Stimulated activated CD4-positive, alpha-beta T cell treated with anti-CD3 and anti-CD28 coated beads, Interleukin-1b, Interleukin-23, amount 100 ng/mL, for 4 hours (primary cell): ENCODE data around the gene SYT12.

Source experiments
- DNase-seq, 2 donors: peaks; one replicate each; pipeline ENCODE4 v3.0.0-alpha.2; 2020; ENCODE audit warnings: low read depth in 2 of 2

Gene SYT12

DNA sequence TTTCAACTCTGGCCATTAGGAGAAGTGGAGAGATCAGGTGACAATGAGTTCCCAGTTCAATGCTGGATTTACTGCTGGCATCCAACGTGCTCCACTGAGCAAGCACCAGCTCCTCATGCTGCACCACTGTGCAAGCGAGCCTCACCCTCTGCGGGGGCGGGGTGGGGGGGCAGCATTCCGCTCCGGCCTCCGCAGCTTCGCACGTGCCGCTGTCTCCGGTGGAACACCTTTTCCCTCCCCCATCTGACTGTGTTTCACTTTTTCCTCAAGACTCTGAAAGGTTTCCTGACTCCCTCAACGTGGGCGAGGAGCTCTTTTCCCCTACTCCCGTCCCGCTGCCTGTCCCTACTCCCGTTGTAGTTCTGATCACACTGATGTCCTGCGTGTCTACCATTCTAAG is 32.9 kb downstream of the SYT12 start:
- peak in 1 of 2 donors; percentile 18 for DNase-seq

GRCh38 chr11:67056267-67057204 is 33.6 kb downstream of the SYT12 start, which contains the start of gene RHOD:
RHOD (plus strand) TSS chr11:67056847; CDS start chr11:67056903, 56 bp downstream.
- DNase-seq, result peak in 1 of 2 donors; percentile 33

GRCh38 chr11:67057205-67057672 is 34.3 kb downstream of the SYT12 start:
- DNase-seq, result no peak

DNA sequence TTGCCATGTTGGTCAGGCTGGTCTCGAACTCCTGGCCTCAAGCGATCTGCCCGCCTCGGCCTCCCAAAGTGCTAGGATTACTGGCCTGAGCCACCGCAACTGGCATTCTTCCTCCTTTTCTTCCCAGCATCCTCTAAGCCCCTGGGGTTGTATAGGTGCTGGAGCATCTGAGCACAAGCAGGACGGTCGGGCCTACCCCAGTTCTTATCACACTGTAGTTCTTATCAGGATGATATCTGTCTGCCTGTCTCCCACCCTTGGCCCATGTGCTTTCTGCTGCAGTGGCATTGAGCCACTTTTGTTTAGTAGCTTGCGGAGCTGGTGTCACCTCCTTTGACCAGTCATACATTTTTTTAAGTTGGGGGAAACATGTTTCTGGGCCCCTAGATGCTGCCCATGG is 35.6 kb downstream of the SYT12 start:
- no peak for DNase-seq

DNA sequence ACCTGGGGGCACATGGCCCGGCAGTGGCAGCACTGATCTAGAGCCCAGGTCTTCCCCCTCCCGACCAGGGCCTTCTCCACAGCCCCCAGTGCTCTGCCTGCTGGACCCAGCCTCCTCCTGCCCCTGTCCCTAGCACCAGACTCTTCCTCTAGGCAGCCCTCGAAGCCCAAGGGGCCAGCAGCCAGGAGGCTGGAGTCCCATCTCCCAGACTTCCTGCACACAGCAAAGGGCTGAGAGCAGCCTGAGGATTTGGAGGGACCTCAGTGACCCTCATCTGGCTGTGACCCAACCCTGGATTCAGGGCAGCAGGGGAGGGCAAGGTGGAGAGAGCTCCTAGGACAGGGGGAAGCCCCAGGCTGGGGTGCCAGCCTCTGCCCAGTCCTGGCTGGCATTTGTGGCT is 36.7 kb downstream of the SYT12 start:
- DNase-seq, result no peak

DNA sequence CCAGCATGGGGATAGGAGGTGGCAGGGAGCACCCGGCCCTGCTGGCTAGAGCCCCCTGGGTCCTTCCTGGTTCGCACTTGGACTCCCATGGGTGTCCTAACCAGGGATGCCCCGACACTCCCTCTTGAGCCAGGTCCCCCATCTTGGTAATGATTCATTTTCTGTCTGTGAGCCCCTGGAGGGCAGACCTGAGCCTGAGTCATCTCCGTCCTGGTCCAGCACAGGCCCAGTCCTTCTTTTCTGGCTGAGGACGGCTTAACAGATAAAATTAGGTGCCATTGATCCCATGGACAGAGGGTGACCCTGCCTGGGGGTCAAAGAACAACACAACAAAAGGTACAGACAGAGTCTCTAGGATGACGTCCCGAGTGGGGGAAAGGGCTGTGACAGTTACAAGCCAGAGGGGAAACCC is 37.2 kb downstream of the SYT12 start:
- no peak for DNase-seq

DNA sequence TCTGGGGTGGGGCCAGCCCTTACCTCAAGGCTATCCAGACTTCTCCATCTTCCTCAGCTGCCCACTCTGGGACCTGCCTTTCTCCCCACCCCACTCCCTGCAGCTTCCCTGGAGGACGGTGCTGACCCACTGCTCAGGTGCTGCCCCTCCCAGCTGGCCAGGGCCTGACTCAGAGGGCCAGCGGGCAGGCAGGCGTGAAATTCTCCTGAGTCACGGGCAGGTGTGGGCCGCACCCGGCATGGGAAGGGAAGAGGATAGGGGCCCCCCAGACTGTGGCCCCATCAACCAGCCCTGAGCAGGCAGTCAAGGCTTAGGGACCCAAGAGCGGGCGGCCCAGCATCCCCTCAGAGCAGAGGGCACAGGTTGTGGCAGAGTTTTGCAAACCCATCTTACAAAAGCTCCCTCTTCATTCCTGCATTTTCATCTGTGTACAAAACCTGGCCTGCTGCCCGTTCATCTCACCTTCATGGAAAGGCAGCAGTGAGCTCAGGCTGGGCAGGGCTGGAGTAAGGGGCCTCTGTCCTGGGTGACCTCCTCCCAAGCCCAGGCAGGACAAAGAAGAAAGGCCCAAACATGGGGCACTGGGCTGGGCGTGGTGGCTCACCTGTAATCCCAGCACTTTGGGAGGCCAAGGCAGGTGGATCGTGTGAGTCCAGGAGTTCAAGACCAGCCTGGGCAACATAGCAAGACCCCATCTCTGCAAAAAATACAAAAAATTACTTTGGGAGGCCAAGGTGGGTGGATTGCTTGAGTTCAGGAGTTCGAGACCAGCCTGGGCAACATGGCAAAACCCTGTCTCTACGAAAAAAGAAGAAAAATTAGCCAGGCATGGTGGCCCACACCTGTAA is 39.8 kb downstream of the SYT12 start:
- DNase-seq, result no peak

GRCh38 chr11:67066333-67066709 is 43.4 kb downstream of the SYT12 start:
- no peak for DNase-seq

DNA sequence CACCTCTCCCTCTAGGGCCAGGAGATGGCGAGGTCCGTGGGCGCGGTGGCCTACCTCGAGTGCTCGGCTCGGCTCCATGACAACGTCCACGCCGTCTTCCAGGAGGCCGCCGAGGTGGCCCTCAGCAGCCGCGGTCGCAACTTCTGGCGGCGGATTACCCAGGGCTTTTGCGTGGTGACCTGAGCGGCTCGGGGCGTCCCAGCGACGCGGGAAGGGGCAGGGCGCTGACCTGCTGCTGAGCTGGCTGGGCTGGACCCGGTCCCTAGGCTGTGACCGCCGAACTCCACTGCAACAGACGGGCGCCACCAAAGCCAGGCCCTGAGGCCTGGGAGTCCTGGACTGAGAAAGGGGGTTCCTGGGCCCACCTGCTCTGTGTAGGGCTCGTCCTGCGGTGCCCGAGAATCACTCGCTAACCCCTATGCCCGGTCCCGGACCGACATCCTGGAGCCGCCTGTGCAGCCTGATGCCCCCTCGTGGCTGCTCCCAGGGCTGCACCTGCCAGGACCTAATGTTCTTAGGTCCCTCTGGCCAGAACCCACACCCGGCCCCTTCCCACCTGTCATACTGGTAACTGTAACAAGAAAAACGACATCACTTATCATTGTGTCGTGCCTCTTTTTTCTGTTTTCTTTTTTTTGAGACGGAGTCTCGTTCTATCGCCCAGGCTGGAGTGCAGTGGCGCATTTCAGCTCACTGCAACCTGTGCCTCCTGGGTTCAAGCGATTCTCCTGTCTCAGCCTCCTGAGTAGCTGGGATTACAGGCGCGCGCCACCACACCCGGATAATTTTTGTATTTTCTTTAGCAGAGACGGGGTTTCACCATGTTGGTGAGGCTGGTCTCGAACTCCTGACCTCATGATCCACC is 48.7 kb downstream of the SYT12 start:
- DNase-seq, result peak; percentile 60 to 66

GRCh38 chr11:67072295-67072694 is 49.4 kb downstream of the SYT12 start:
- DNase-seq, result no peak

DNA sequence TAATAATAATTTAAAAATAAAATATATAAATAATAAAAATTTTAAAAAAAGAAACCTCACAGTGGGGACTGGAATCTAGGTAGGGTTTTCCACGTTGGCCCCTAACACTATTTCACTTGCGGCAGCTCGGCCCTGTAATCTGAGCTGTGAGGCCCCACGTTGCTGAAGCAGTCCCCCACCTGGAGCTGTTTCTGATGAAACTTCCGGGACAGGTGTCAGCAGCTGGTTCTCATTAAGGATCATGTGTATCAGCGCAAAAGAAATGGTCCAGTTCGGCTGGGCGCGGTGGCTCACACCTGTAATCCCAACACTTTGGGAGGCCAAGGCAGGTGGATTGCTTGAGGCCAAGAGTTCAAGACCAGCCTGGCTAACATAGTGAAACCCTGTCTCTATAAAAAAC is 51.0 kb downstream of the SYT12 start:
- DNase-seq, result no peak

GRCh38 chr11:67076202-67076601 is 53.3 kb downstream of the SYT12 start:
- DNase-seq, result no peak

- DNase-seq, result no peak
These were observed 56.3 kb downstream of the SYT12 start for GRCh38 chr11:67079065-67079705.

GRCh38 chr11:67082071-67082791 is 59.3 kb downstream of the SYT12 start:
- DNase-seq, result no peak

GRCh38 chr11:67083786-67084366 is 60.9 kb downstream of the SYT12 start:
- DNase-seq, result no peak

- no peak for DNase-seq
These were observed 62.7 kb downstream of the SYT12 start for GRCh38 chr11:67085617-67086016.

DNA sequence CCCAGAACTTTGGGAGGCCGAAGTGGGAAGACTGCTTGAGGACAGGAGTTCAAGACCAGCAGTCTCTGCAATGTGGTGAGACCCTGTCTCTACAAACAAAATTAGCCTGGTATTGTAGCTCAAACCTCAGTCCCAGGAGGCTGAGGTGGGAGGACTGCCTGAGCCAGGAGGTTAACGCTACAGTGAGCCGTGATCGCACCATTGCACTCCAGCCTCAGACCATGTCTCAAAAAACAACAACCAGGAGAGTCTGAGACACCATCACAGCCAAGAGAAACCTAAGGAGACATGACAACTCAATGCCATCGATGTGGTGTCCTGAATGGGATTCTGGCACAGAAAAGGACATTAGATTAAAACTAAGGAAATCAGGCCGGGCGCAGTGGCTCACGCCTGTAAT is 67.8 kb downstream of the SYT12 start:
- no peak for DNase-seq

- no peak for DNase-seq
These were observed 72.2 kb downstream of the SYT12 start for GRCh38 chr11:67095214-67095507.

DNA sequence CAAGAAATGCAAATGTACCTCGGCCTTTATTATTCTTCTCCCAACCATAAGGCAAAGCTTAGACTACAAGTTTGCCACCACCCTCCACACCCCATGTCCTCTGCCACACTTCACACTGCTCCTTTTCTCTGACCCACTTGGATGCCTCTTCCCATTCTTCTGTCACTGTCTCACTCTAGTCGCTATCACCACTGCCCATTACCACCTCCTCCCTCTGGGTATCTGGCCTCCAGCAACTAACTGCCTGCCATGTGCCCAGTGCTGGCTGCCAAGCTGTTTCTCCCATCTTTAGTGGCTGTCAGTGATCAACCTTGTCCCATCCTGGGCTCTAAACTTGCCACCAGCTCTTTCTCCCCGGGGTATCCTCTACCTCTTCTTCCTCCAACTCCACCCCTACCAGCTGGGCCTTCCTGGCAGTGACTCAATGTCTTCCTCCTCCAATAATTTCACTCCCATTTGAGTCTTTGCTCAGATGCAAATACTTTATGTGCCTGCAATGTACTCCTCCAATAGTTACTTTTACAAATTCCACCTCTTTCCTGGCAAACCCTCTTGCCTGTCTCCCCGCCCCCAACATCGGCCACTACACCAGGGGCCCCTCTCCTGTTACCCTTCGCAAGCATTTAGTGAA is 76.0 kb downstream of the SYT12 start:
- DNase-seq, result no peak

DNA sequence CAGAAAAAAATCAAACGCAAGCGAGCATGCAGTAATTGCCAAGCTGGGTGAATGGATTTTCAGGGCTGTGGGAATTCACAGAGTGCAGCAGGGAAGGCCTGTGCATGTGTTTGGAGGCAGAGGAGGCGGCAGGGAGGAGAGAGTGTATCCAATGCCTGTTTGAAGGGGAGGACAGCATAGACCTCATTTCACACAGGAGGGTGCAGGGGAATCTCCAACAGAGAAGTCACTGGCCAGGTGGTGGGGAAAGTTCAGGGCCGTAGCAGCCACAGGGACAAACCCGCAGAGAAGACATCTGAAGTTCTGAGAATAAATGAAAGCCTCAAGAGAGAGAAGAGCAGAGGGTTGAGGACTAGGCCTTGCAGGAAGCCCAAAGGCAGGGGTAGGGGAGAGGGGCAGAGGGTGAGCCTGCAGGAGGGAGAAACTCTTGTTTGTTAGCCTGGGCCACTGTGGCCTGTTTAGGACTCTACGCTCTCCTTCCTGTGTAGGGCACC is 76.9 kb downstream of the SYT12 start:
- DNase-seq, result no peak
